Breast epithelium (tissue), 3 donors: ENCODE measurements around the gene TRPT1.

Source experiments
- CTCF ChIP-seq, 3 donors: fragments of 450-650 bp; IDR thresholded peaks; one replicate each; pipeline ENCODE4 v1.5.1; 2016 to 2017; ENCODE audit warnings: antibody characterized with exemption in 3 of 3, mild to moderate bottlenecking in 3 of 3, moderate library complexity in 3 of 3
- POLR2A ChIP-seq: fragments of 450-650 bp; IDR thresholded peaks from one replicate; pipeline ENCODE4 v1.6.1; 2016; ENCODE audit warnings: antibody characterized with exemption, mild to moderate bottlenecking, moderate library complexity
- POLR2AphosphoS5 ChIP-seq, 3 donors: sonication (generic); formaldehyde crosslinking; IDR thresholded peaks; one replicate each; pipeline ENCODE4 v1.6.1; 2017; ENCODE audit warnings: antibody characterized with exemption in 3 of 3

- no peak for TF ChIP-seq CTCF (IDR thresholded peaks at IDR 0.05)
- TF ChIP-seq POLR2AphosphoS5 (IDR thresholded peaks at IDR 0.05), result no peak
- TF ChIP-seq POLR2A, result no peak
These were observed 15.5 kb downstream of the TRPT1 start for GRCh38 chr11:64210301-64211020.
